K562 (cell line): ENCODE measurements around the gene ARHGEF10L.

Experiments
- BACH1 ChIP-seq: fragments of 200-800 bp; sonication (Bioruptor generic); IDR thresholded peaks from 2 replicates; pipeline ENCODE4 v1.6.1; 2016; ENCODE audit warnings: missing genetic modification characterization, missing compliant biosample characterization
- ELK1 ChIP-seq: sonication (generic); formaldehyde crosslinking; IDR thresholded peaks from 2 replicates; pipeline ENCODE4 v1.8.1; 2022; ENCODE audit warnings: missing genetic modification reagents
- TBP ChIP-seq: optimal IDR thresholded peaks from 2 replicates; pipeline ENCODE3; 2011; ENCODE audit warnings: low read depth, low read length, improper control_type of control experiment
- ZNF717 ChIP-seq: fragments of 250-450 bp; sonication (Bioruptor Pico); IDR thresholded peaks from 2 replicates; pipeline ENCODE4 v1.5.0; 2021

- TF ChIP-seq ELK1 (no peak), ZNF717 (CRISPR knock-in tag) (no peak), BACH1 (tag) (no peak), TBP (no peak)
Observed at GRCh38 chr1:17612831-17613230, 73.3 kb downstream of the ARHGEF10L start.
